SK-N-MC (cell line): Measurements from ENCODE around the gene OTC.

ENCODE experiments used
- EZH2 ChIP-seq: fragments of 200-600 bp; sonication (generic); IDR thresholded peaks from one replicate; pipeline ENCODE4 v1.6.1; 2017; ENCODE audit warnings: antibody characterized with exemption
- POLR2AphosphoS5 ChIP-seq: IDR thresholded peaks from 2 replicates; pipeline ENCODE4 v1.6.1; 2012; ENCODE audit warnings: mild to moderate bottlenecking, low read depth, low read length, borderline replicate concordance

GRCh38 chrX:38305971-38306370, 46.4 kb upstream of the OTC start:
- TF ChIP-seq EZH2 (no peak), POLR2AphosphoS5 (no peak)
